Inflammatory macrophage (primary cell): ENCODE results near the gene LRRC74A.

Experiments used
- DNase-seq, 2 donors: peaks; one replicate each; pipeline ENCODE4 v3.0.0-alpha.2; 2020 to 2022

Gene LRRC74A

DNA sequence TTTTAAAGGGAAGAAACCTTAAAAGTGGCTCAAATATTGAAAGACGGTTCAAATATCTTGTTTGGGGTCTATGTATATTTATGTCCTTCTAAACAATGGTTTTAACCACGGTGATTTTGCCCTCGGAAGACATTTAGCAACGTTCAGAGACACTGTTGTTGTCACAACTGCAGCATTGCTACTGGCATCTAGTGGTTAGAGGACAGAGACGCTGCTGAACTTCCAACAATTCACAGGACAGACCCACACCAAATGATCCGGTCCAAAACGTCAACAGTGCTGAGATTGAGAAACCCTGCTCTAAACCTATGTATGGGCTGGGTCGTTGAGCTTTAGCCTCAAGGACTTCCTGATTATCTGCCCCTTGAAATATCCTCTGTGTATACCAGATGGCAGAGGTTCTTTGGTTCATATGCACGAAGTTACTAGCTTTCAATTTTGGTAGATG, 15.2 kb upstream of the LRRC74A start:
- peak; percentile 74 to 85 for DNase-seq

DNA sequence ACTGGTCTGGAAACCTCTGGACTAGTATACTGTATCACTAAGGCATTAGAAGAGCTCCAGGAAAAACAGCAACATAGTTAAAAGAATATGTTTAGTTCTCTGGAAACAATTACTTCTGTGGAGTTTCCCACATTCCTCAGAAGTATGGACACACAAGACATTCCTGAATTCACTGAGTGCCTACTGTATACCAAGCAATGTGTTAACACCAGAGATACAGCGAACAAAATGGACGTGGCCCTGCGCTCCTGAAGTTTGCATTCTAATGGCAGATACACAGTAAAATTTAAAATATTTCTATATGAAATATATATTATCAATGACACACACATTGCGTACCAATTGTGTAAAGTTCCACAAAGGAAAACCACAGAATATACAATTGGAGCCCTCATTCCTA, 14.6 kb upstream of the LRRC74A start:
- DNase-seq: no peak

DNA sequence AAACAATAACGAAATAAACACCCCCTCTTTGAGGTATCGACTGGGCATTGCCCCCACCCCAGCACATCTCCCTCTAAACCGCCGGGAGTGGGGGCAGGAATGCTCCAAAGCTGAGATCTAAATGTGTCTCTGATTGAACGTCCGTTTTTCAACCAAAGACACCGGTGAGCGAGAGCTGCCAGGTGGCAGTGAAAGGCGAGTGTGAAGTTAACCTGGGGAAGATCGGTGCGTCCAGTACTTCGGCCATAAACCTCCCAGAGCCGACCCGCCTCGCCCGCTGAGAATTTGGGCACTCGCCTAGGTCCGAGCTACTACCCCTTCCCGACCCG, 14.2 kb upstream of the LRRC74A start:
- no peak for DNase-seq

DNA sequence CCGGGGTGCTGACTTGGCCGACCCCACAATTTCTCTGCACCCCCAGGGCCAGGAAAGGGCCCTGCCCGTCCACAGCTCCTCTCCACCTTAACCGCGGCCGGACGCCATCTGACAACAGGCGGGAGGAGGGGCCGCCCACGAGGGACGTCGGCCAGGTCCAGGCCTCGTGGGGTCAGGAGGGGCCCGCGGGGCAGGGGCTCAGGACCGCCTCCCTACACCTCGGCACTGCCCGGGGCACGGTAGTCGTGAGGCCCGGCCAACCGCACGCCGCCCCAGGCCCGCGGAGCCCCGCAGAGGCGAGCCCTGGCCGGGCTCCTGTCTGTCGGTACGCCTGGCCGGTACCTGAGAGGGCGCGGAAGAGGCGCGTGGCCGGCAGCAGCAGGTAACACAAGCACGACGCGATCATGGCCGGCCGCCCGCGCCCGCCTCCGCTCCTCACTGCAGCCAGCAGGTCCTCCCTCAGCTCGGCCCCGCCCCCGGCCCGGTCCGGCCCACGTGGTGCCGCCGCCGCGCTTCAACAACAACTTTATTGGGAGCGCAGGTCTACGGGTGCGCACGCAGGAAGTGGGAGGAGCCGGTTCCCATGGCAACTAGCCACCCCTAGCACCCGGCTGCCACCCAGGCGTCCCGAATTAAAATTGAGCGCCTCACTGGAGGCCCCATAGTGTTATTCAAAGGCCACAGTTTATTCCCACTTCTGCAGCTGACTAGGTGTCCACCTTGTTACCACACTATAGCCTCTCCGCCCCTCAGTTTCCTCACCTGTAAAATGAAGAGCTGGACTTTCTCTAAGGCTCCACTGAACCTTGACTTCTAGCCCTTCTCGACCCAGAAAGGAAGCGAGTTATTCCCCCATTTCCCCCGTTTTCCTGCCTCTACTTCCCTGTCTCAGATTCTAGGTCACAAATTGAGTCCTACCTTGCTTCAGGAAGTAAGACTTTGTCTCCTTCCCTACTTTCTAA, 13.5 kb upstream of the LRRC74A start, which contains the start of gene ANGEL1:
Gene ANGEL1, minus strand, starts transcription at position 461 of the 962 bp plus-strand sequence. Its CDS starts 55 bp downstream, at position 406.
- peak; percentile 95 to 96 for DNase-seq

DNA sequence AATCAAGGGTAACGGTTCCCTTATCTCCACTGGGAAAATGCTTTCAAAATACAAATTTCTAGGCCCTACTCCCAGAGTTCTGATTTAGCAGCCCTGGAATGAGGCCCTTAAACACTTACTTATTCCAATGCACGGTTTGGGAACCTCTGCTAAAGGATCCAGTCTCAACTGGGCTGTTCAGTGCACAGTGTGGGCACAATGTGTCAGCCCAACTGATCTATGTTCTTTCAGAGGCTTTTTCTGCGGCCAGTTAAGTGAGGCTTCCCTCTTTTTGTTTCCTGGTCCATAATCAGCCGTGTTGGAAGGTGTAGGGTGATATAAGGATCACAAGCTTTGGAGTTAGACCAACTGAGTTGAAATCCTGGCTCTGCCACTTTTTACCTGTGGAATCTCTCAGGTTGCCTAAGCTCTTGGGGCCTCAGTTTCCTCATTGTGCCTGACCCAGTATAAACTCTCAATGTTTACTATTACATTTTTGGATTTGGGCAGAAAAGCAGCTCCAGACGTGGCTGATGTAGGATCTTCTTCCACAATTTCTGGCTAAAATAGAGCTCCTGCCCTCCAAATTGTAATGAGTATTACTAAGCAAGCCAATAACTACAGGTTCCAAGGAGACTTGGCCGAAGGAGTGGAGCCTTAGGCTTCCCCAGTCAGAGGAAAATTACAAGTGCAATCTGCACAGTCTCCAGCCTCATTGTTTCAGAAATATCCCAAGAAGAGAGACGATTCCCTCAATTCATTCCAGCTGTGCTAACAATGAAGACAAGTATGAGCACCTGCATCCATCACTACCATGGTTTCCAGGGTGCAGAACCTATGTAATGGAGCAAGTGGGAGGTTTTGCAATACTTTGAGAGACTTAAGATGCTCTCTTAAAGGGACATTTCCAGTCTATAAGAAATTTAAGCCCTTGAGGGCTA, 11.2 kb upstream of the LRRC74A start:
- DNase-seq: no peak

DNA sequence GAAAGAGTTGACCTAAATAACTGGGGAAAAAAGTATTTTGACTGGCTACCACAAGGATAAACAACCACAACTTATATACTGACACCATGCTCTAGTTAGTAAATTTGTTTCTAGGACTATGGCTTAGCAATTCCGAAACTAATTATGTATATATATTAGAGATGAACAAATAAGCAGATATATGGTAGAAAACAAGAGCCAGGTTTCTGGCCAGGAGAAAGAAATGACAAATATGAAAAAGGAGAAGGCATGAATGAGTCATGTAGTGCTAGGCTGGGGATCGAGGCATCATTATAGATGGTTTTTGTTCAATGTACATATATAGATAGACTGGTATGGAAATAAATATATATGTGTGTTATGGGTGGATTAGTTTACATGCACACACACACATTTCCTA, 5.5 kb upstream of the LRRC74A start:
- DNase-seq: no peak

DNA sequence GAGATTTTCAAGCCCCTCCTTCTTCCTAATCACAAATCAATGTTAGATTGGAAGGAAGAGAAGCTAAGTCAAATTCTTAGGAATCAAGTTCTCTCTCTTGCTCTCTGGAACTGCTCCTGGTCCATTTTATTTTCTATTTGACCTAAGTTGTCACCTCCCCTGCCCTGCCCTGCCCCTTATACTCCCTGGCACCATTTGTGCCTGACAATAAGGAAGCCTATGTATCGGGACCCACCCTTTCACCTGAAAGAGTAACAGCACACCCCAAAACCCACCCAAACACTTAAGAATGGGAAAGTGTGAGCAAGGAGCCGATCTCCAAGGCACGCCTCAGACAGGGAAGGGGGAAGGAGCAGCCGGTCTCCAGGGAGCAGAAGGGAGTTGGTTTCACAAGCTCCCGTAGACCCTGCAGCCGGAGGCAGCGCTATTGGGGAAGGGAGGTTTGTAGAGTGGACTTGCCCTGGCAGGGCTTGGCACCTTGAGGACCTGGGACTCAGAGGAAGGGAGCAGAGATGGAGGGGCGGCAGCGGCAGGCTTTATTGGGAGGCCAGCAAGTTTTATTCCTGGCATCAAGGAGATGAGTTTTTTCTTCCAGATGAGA, 1.6 kb downstream of the LRRC74A start:
- no peak for DNase-seq

DNA sequence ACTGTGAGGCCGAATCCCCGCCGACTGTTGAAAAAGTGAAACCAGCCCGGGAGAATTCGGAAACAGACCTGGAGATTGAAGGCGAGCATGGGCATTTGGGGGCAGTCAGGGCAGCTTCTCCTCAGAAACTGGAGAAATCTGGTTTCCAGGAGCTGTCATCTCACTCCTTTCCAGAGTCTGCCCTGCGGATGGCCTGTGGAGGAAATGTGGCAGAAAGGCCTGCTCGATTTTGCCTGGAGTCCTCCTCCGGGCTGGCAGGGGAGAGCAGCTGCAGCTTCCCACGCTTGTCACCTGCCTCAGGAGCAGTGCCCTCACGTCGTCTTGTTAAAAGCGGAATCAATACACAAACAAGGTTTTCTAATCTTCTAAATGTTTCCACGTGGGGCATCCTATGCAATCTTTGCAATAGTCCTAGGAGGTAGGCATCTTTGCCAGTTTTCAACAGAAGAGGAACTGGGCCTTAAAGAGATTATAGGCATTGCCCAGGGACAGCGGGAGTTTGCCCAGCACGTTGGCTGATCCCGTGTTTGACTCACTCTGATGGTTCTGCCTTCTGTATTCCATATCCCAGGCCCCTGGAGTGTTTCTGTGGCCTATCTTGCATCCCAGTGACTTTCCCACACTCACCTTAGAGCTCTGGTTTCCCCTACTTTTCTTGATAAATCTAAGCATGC, 2.3 kb downstream of the LRRC74A start:
- DNase-seq: peak; percentile 45 to 67

DNA sequence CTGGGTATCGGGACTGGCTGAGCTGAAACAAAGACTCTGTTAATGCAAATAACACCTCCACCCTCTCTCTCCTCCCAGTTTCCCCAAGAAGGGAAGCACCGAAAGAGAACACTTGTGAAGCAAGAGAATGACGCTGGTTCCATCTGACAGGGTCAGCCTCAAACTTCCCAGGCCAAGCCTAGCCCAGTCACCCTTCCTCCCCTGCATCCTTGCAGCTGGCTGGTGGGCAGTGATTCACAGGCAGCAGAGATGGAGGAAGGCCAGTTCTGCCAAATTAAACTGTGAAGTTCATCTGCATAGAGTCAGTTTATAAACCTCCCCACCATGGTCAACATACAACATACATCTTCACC, 2.8 kb downstream of the LRRC74A start:
- peak; percentile 89 to 97 for DNase-seq

DNA sequence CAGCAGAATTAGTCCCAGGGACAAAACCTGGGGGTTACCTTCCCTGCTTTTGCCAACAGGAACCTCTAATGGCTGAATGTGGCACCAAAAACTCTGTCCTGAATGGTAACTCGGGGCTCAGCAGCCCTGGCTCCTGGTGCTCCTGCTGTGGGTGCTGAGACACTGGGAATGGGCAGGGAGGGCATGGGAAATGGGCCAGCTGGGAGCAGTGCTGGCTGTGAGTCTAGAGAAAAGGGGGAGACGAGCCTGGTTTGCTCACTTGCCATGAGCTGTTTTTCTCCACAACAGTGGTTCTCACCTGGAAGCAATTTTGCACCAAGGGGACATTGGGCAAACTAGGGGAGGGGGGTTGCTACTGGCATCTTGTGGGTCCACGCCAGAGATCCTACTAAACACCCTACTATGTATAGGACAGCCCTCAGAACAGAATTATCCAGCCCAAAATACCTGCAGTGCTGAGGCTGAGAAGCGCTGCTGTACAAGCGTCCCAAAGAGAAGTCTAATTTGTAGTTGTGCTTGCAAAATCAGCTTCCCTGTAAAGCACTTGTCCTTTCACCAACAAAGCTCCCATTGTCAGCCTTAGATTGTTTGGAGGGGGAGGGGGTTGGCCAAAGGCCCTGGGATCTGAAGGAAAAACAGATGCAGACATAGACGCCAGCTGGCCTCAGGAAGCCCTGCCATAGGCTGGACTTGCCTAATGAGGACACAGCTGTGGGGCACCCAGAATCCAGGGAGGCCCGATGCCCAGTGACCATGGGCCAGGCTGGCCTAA, 3.6 kb downstream of the LRRC74A start:
- DNase-seq: peak in 1 of 2 donors; percentile 48

DNA sequence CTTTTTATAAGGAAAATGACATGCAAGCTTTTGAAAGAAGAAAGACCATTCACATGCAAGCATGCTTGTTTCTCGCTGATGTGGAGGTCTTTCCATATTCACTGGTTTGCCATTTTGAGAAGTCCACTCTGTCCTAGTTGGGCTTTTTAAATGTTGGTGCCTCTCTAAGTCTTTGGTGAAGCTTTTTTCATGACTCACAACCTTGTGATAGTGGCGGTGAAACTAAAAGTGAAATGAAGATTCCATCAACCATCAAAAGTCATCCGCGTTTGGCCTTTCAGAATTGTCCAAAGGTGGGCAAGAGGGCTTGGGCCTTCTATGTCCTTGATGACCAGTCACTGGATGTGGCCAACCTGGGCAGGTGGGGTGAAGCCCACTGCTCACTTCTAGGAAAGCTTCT, 4.3 kb downstream of the LRRC74A start:
- peak; percentile 20 to 58 for DNase-seq

DNA sequence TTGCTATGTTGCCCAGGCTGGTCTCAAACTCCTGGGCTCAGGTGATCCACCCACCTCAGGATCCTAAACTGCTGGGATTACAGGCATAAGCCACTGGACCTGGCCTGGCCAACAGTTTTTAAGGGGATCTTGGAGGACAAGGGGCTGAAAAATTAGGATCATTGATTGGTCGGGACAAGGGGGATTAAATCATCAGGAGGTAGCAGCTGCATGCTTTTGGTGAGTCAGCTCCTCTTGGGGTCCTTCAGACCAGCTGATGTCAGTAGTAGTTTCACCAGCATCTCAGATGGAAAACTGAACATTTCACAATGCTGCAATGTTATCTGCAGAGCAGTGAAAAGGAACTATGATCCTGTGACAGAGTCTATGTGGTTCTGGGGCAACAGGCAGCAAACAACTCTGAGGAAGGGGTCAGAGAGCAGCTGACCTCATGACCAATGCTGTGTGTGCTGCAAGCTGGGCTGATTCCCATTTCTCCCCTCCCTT, 6.3 kb downstream of the LRRC74A start:
- peak; percentile 95 to 96 for DNase-seq

DNA sequence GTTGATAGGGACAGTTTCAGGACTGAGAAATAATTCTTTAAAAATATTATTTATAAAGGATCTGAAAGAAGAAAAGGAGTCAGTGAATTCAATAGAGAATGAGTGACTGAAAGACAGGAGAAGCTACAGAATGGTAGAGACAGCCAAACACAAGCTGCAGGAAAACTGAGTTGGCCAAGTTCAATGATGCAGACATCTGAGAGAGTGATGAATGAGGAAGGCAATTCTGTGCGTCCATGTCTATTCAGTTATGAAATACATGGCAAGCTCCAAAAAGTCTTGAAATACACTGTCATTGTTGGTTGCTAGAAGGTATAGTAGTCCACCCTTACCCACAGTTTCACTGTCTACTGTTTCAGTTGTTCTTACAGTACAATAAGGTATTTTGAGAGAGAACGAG, 6.8 kb downstream of the LRRC74A start:
- peak; percentile 47 to 61 for DNase-seq

DNA sequence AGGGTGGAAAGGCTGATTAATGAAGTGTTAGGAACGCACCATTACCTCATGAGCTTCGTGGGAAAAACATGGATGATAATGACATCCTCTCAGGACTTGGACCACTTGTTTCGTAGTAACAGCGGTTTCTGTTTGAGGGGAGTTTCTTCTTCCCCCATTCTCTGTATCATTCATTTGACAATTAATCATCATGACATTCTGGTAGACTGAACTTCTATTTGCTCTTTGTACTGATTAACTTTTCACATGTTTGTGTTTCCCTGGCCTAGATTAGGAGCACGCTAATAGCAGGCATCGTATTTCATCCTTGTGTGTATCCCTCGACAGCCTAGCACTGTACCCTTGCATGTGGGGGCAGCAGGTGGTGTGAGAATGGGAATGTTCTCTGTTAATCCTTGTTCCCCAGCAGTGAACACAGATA, 8.0 kb downstream of the LRRC74A start:
- DNase-seq: no peak

DNA sequence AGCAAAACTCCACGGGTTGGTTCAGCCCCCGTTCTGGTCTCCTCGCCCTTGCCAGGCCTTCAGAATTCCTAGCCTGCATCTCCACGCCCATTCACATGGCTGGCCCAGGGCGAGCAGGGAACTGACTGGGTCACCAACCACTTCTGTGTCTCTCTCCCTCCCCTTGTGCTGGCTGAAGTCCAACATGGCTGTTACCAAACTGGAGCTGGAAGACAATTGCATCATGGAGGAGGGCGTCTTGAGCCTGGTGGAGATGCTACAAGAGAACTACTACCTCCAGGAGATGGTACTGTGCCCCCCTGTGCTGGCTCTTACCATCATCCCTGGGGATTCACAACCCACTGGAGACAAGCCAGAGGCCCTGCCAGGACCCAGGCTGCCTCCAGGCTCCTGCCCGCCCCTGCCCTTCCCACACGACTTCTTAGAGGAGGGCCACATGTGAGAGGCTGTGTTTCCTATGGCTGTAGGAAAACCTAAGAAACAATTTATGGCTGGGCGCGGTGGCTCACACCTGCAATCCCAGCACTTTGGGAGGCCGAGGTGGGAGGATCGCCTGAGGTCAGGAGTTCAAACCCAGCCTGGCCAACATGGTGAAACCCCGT, 9.9 kb downstream of the LRRC74A start:
- peak; percentile 83 to 90 for DNase-seq

DNA sequence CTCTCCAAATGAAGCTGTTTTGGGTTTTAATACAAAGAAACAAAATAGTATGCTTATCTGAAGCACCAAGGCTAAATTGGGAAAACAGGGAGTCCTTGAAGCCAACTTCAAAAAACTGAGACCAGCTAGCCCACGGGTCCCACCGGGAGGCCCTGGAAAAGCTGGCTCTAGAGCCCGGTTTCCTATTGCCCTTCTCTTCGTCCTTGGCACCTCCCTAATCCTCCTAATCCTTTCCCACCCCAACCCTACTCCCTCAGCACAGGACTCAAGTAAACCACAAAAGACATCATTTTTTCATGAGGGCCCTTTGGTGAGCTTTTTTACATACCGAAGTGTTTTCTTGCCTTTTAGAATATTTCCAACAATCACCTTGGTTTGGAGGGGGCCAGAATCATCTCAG, 11.3 kb downstream of the LRRC74A start:
- no peak for DNase-seq

DNA sequence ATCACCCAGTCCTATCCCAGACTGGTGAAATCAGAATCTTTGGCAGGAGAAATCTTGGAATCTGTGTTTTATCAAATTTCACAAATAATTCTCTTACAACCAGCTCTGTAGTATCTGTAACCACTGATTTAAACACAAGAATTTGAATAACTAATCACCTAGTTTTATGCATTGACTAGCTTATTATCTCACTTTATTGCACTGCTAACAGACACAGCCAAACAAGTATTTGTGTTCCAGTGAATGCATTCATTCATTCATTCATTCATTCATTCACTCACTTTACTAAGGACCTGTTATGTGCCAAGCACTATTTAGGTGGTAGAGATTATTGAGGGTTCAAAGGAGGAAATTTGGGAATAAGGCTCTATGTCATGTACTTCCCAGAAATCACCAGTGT, 16.2 kb downstream of the LRRC74A start:
- no peak for DNase-seq

DNA sequence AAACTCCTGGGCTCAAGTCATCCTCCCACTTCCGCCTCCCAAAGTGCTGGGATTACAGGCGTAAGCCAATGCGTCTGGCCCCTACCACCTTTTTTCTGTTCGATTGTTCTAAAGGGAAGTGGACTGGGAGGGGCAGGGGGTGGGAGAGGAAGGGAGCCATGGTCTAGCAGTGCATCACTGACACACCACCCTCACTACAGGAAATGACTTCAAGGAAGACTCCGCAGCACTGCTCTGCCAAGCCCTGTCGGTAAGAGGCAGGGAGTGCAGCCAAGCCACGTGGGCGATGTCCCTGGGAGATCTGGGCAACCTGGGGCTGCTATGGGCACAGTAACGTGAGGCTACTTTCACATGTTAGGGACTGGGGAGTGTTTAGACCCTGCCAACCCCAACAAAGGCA, 18.0 kb downstream of the LRRC74A start:
- DNase-seq: peak; percentile 80 to 87

DNA sequence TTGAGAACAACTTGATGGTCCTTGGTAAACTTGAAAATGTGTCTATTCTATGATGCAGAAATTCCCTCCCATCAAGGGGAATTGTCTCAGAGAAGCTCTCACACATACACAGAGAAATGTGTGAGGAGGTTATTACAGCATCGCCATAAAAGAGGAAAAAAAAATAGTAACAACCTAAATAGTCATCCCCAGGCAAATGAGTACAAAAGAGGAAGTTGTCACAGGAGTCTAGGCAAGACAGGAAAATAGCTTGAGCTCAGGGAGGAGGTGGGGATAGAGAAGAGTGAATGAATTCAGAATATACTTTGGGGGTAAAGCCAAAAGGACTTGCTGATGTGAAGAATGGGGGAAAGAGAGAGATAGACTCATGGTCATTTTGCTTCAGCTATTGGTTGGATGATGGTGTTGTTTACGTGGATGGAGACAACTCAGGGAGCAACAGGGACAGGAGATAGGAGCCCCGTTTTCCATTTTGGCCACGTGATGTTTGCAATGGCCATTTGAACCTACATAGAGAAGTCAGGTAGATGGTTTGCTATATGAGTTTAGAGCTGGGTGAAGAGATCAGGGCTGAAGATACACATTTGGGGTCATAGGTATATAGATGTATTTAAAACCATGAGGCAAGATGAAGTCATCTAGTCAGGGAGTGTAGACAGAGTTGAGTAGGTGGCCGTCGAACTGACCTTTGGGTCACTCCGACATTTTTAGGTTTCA, 20.3 kb downstream of the LRRC74A start:
- DNase-seq: peak; percentile 65 to 78

DNA sequence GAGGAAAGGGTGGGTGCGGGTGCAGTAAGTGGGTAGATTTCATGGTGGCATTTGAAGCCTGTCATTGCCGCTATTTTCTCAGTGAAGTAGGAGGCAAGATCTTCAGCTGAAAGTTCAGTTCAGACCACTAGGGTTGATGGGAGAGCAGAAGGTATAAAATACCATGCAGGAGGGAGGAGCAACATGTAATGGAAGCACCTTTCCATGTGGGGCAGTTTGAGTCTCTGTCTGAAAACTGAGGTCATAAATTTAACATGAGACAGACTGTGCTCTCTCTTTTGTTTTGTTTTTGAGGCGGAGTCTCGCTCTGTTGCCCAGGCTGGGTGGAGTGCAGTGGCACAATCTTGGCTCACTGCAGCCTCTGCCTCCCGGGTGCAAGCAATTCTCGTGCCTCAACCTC, 22.7 kb downstream of the LRRC74A start:
- peak in 1 of 2 donors; percentile 1 for DNase-seq
